SK-N-SH (cell line): Measurements from ENCODE around the gene PPP1R3C. TPM values are rescaled to one million over a fixed set of nuclear protein-coding genes. Genes with fewer than 3 reads are reported as not detected.

Source experiments
- CTCF ChIA-PET: fragments of 300-600, 350-600 bp; formaldehyde crosslinking; extraction: SDS; loops from one replicate; lab custom pipeline; 2021; lab: Yijun Ruan, JAX
- POLR2A ChIA-PET: fragments of 350-600 bp; sonication (Branson Sonifier 250); formaldehyde crosslinking; extraction: SDS; loops from one replicate; lab custom pipeline; 2020; ENCODE audit warnings: antibody characterized with exemption, inconsistent platforms; lab: Yijun Ruan, JAX
- DNase-seq: peaks from one replicate; pipeline ENCODE4 v3.0.0; 2012
- H2AFZ ChIP-seq: fragments of 200-600 bp; sonication (generic); 2 replicates; pipeline ENCODE4 v1.8.1; 2016; ENCODE audit warnings: antibody characterized with exemption, mild to moderate bottlenecking, low read depth
- H3F3A ChIP-seq: fragments of 200-600 bp; sonication (generic); replicated peaks from 2 replicates; pipeline ENCODE3; 2016; ENCODE audit warnings: antibody characterized with exemption, mild to moderate bottlenecking; ENCODE audit not compliant: insufficient read depth
- H3K27ac ChIP-seq, 2 experiments: fragments of 200-500 bp in 1 of 2; fragments of 200-600 bp in 1 of 2; sonication (Bioruptor generic) in 1 of 2; sonication (generic), shearing (Covaris generic) in 1 of 2; 2 replicates each; pipeline versions ENCODE4 v1.5.1 to v1.6.1; 2014 to 2016; ENCODE audit warnings: low read depth in 2 of 2, inconsistent platforms in 1 of 2, low read length in 1 of 2, mild to moderate bottlenecking in 1 of 2, mixed read lengths in 1 of 2
- H3K27me3 ChIP-seq: fragments of 200-600 bp; sonication (generic), shearing (Covaris generic); 2 replicates; pipeline ENCODE4 v1.6.1; 2016; ENCODE audit warnings: mixed run types; ENCODE audit not compliant: insufficient read depth
- H3K36me3 ChIP-seq, 2 experiments: fragments of 200-500 bp in 1 of 2; fragments of 200-600 bp in 1 of 2; sonication (Bioruptor generic) in 1 of 2; sonication (generic) in 1 of 2; replicated peaks in 1 of 2; 2 replicates each; pipeline versions ENCODE3 to v1.5.1; 2014 to 2016; ENCODE audit warnings: low read length in 1 of 2, mild to moderate bottlenecking in 1 of 2; ENCODE audit not compliant: insufficient read depth in 2 of 2, control insufficient read depth in 1 of 2
- H3K4me1 ChIP-seq, 2 experiments: fragments of 200-500 bp in 1 of 2; fragments of 200-600 bp in 1 of 2; sonication (Bioruptor generic) in 1 of 2; sonication (generic), shearing (Covaris generic) in 1 of 2; 2 replicates each; pipeline versions ENCODE4 v1.5.1 to v1.6.1; 2014 to 2016; ENCODE audit warnings: low read depth in 1 of 2, low read length in 1 of 2, mixed run types in 1 of 2; ENCODE audit not compliant: insufficient read depth in 2 of 2, control insufficient read depth in 1 of 2
- H3K4me2 ChIP-seq: fragments of 200-600 bp; sonication (generic), shearing (Covaris generic); 2 replicates; pipeline ENCODE4 v1.6.1; 2017; ENCODE audit warnings: mixed run types
- H3K4me3 ChIP-seq, 2 experiments: fragments of 200-500 bp in 1 of 2; fragments of 200-600 bp in 1 of 2; sonication (Bioruptor generic) in 1 of 2; sonication (generic), shearing (Covaris generic) in 1 of 2; 2 replicates each; pipeline versions ENCODE4 v1.5.1 to v1.8.1; 2014 to 2016; ENCODE audit warnings: low read depth in 2 of 2, inconsistent platforms in 1 of 2, low read length in 1 of 2, mild to moderate bottlenecking in 1 of 2, mixed read lengths in 1 of 2, moderate library complexity in 1 of 2
- H3K79me2 ChIP-seq: fragments of 200-600 bp; sonication (generic); 2 replicates; pipeline ENCODE4 v1.8.1; 2017; ENCODE audit warnings: mild to moderate bottlenecking; ENCODE audit not compliant: insufficient read depth
- H3K9ac ChIP-seq: fragments of 200-600 bp; sonication (generic); 2 replicates; pipeline ENCODE4 v1.6.1; 2017; ENCODE audit warnings: mixed run types
- H3K9me2 ChIP-seq: fragments of 200-600 bp; sonication (generic); 2 replicates; pipeline ENCODE4 v1.6.1; 2017; ENCODE audit warnings: mixed run types
- H3K9me3 ChIP-seq: fragments of 200-600 bp; sonication (generic); 2 replicates; pipeline ENCODE4 v1.6.1; 2017; ENCODE audit warnings: mixed run types, mild to moderate bottlenecking, moderate library complexity
- H4K20me1 ChIP-seq: fragments of 200-600 bp; sonication (generic); 2 replicates; pipeline ENCODE4 v1.6.1; 2017; ENCODE audit warnings: mild to moderate bottlenecking, mixed run types; ENCODE audit not compliant: insufficient read depth
- EP300 ChIP-seq, 2 experiments: IDR thresholded peaks; 2 replicates each; pipeline versions ENCODE4 v1.4.0 to v1.6.1; 2012; ENCODE audit warnings: borderline replicate concordance in 1 of 2, low read depth in 1 of 2, low read length in 1 of 2
- EZH2phosphoT487 ChIP-seq: fragments of 200-600 bp; sonication (generic); IDR thresholded peaks from 2 replicates; pipeline ENCODE4 v1.6.1; 2017; ENCODE audit warnings: low read depth, mixed run types, mild to moderate bottlenecking, antibody characterized with exemption, moderate library complexity, borderline replicate concordance
- FOXM1 ChIP-seq: IDR thresholded peaks from 2 replicates; pipeline ENCODE4 v1.4.0; 2012; ENCODE audit warnings: low read depth, mild to moderate bottlenecking
- GABPA ChIP-seq: IDR thresholded peaks from 2 replicates; pipeline ENCODE4 v1.4.0; 2012; ENCODE audit warnings: low read depth, mild to moderate bottlenecking
- GATA2 ChIP-seq: sonication (generic); formaldehyde crosslinking; IDR thresholded peaks from 2 replicates; pipeline ENCODE4 v1.5.0; 2020; ENCODE audit warnings: mild to moderate bottlenecking, missing genetic modification reagents
- JUND ChIP-seq: IDR thresholded peaks from 2 replicates; pipeline ENCODE4 v1.4.0; 2012
- MXI1 ChIP-seq: IDR thresholded peaks from 2 replicates; pipeline ENCODE4 v1.6.1; 2012; ENCODE audit warnings: mild to moderate bottlenecking, low read depth, low read length, improper control_type of control experiment
- NFIC ChIP-seq: IDR thresholded peaks from 2 replicates; pipeline ENCODE4 v1.4.0; 2012; ENCODE audit warnings: borderline replicate concordance
- POLR2AphosphoS5 ChIP-seq: IDR thresholded peaks from 2 replicates; pipeline ENCODE4 v1.6.1; 2012; ENCODE audit warnings: low read depth, low read length
- RAD21 ChIP-seq: IDR thresholded peaks from 2 replicates; pipeline ENCODE4 v1.6.1; 2012; ENCODE audit warnings: mild to moderate bottlenecking, low read length
- RCOR1 ChIP-seq: fragments of 150-350 bp; IDR thresholded peaks from 2 replicates; pipeline ENCODE4 v1.6.1; 2017; ENCODE audit warnings: antibody characterized with exemption, low read length
- RXRA ChIP-seq: IDR thresholded peaks from 2 replicates; pipeline ENCODE4 v1.4.0; 2012; ENCODE audit warnings: low read depth, mild to moderate bottlenecking, borderline replicate concordance
- SIN3A ChIP-seq: IDR thresholded peaks from 2 replicates; pipeline ENCODE4 v1.6.1; 2012; ENCODE audit warnings: low read depth, mild to moderate bottlenecking, low read length, moderate library complexity, borderline replicate concordance
- TAF1 ChIP-seq: IDR thresholded peaks from 2 replicates; pipeline ENCODE4 v1.6.1; 2012; ENCODE audit warnings: low read depth, mild to moderate bottlenecking, low read length, moderate library complexity, borderline replicate concordance
- TCF12 ChIP-seq: IDR thresholded peaks from 2 replicates; pipeline ENCODE4 v1.4.0; 2012
- YY1 ChIP-seq: IDR thresholded peaks from 2 replicates; pipeline ENCODE4 v1.4.0; 2012; ENCODE audit warnings: low read depth, mild to moderate bottlenecking
- ZBTB33 ChIP-seq: IDR thresholded peaks from 2 replicates; pipeline ENCODE4 v1.4.0; 2012; ENCODE audit warnings: low read depth, borderline replicate concordance
- WGBS: methylation state at CpG from one replicate; pipeline ENCODE4 v1.1.6; 2017; ENCODE audit warnings: low lambda C conversion rate; 5-methylcytosine and 5-hydroxymethylcytosine counted together
- polyA plus RNA-seq, 3 experiments: library from polyadenylated mRNA; depleted of rRNA; stranded (reverse); fragments of >200 nt; gene quantifications; 2 replicates each; pipeline ENCODE4 v1.2.3, GENCODE V29; 2012
- TF ChIP-seq, protein P1 (sequence below): IDR thresholded peaks from 2 replicates; pipeline ENCODE4 v1.4.0; 2012; ENCODE audit warnings: low read depth
- TF ChIP-seq, protein P2 (sequence below): IDR thresholded peaks from 2 replicates; pipeline ENCODE4 v1.4.0; 2012; ENCODE audit warnings: low read depth, borderline replicate concordance
- TF ChIP-seq, protein P3 (sequence below): IDR thresholded peaks from 2 replicates; pipeline ENCODE4 v1.6.1; 2012; ENCODE audit warnings: mild to moderate bottlenecking, low read depth, low read length, moderate library complexity

PPP1R3C gene
- polyA plus RNA-seq, 1 of the 3 experiments (the other 2 are of a cell fraction) = 9.0 TPM

GRCh38 chr10:91621483-91622113, 11.3 kb downstream of the PPP1R3C start:
- Histone ChIP-seq H3K9me2 (no peaks in the 10 kb centered on the region), H3K4me1 (peaks cover 2 to 4% of the 10 kb centered on the region in 2 experiments; a peak in 2 of 4 replicates), H3K4me2 (no peak overlapping the region), H3K9me3 (no peaks in the 10 kb centered on the region; the same call in 1 of the 2 replicates), H3K27ac (no peak overlapping the region), H4K20me1 (no peaks in the 10 kb centered on the region), H3F3A (peaks cover 17% of the 10 kb centered on the region), H3K4me3 (no peak overlapping the region), H3K79me2 (no peaks in the 10 kb centered on the region), H3K9ac (no peak overlapping the region), H3K27me3 (no peaks in the 10 kb centered on the region), H3K36me3 (peaks cover 0 to 13% of the 10 kb centered on the region in 2 experiments), H2AFZ (no peak overlapping the region)
- WGBS = 88% methylated on average over 1 of the region's 1 CpG
- no peak for DNase-seq
- CTCF ChIA-PET = interaction anchor here (1.0 to 1.4 kb wide), 2 partner anchors 11 to 14 kb away, joined by 3 to 5 read pairs; partner anchors contain the start of gene PPP1R3C
- POLR2A ChIA-PET = interaction anchor here (0.6 kb wide), 1 partner anchor 562 kb away, joined by 3 read pairs; no protein-coding TSS in a partner anchor
- TF ChIP-seq JUND (no peak), FOXM1 (no peak), YY1 (no peak), EP300 (IDR thresholded peaks at IDR 0.05; ENCODE audit: borderline replicate concordance in 1 of 2, low read depth in 1 of 2, low read length in 1 of 2) (no peak), RCOR1 (no peak), RXRA (no peak), GABPA (no peak), MXI1 (no peak), GATA2 (CRISPR knock-in tag) (no peak), TAF1 (no peak), RAD21 (no peak), TCF12 (no peak), NFIC (no peak), ZBTB33 (no peak), POLR2AphosphoS5 (no peak), EZH2phosphoT487 (no peak), SIN3A (no peak)
- TF ChIP-seq, protein P1, sequence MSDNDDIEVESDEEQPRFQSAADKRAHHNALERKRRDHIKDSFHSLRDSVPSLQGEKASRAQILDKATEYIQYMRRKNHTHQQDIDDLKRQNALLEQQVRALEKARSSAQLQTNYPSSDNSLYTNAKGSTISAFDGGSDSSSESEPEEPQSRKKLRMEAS = no peak
- TF ChIP-seq, protein P2, sequence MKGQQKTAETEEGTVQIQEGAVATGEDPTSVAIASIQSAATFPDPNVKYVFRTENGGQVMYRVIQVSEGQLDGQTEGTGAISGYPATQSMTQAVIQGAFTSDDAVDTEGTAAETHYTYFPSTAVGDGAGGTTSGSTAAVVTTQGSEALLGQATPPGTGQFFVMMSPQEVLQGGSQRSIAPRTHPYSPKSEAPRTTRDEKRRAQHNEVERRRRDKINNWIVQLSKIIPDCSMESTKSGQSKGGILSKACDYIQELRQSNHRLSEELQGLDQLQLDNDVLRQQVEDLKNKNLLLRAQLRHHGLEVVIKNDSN = no peak
- TF ChIP-seq, protein P3, sequence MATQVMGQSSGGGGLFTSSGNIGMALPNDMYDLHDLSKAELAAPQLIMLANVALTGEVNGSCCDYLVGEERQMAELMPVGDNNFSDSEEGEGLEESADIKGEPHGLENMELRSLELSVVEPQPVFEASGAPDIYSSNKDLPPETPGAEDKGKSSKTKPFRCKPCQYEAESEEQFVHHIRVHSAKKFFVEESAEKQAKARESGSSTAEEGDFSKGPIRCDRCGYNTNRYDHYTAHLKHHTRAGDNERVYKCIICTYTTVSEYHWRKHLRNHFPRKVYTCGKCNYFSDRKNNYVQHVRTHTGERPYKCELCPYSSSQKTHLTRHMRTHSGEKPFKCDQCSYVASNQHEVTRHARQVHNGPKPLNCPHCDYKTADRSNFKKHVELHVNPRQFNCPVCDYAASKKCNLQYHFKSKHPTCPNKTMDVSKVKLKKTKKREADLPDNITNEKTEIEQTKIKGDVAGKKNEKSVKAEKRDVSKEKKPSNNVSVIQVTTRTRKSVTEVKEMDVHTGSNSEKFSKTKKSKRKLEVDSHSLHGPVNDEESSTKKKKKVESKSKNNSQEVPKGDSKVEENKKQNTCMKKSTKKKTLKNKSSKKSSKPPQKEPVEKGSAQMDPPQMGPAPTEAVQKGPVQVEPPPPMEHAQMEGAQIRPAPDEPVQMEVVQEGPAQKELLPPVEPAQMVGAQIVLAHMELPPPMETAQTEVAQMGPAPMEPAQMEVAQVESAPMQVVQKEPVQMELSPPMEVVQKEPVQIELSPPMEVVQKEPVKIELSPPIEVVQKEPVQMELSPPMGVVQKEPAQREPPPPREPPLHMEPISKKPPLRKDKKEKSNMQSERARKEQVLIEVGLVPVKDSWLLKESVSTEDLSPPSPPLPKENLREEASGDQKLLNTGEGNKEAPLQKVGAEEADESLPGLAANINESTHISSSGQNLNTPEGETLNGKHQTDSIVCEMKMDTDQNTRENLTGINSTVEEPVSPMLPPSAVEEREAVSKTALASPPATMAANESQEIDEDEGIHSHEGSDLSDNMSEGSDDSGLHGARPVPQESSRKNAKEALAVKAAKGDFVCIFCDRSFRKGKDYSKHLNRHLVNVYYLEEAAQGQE = no peak
